Activated CD4-positive, CD25-positive, alpha-beta regulatory T cell treated with anti-CD3 and anti-CD28 coated beads, Interleukin-2, amount 50 U/mL, for 24 hours (primary cell): Measurements from ENCODE around the gene CORO6.

ENCODE experiments used
- ATAC-seq, 2 donors: fragments of 150-1000 bp; cut with Tn5 transposase; one replicate each; pipeline ENCODE4 v1.10.0; 2021; ENCODE audit warnings: mild to moderate bottlenecking in 1 of 2, moderate library complexity in 1 of 2

Gene CORO6

DNA sequence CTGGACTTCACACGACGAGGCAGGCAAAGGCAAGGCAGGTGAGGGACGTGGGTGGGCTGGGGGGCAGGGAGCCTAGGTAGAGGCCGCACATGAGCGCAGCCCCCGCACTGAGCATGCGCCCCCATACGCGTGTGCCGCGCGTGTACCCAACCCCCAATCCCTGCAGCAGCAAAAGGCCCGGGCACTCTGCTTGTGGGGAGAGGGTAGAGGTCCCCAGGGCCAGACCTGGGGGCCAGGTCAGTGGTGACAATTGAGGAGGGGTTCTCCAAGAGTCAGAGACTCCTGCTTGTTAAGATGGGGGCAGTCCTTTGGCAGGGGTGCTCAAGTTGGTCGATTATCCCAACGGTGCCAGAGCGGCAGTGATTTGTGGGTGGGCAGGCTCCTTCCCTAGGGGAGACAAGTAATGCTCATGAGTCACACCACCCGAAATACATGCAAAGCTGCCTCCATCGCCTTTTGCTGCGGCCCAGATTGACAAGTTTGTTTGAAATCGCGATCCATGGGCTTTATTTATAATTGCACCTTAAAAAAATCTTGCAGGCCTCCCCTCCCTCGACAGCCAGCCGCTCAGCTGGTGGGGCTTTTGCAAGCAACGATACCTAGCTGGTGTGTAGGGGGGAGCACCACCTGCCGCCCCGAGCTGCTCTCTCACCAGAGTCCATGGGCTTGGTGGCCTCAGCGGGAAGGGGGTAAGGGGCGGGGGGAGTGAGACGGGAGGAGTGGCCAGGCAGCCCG is 32.1 kb downstream of the CORO6 start:
- ATAC-seq: no peak

DNA sequence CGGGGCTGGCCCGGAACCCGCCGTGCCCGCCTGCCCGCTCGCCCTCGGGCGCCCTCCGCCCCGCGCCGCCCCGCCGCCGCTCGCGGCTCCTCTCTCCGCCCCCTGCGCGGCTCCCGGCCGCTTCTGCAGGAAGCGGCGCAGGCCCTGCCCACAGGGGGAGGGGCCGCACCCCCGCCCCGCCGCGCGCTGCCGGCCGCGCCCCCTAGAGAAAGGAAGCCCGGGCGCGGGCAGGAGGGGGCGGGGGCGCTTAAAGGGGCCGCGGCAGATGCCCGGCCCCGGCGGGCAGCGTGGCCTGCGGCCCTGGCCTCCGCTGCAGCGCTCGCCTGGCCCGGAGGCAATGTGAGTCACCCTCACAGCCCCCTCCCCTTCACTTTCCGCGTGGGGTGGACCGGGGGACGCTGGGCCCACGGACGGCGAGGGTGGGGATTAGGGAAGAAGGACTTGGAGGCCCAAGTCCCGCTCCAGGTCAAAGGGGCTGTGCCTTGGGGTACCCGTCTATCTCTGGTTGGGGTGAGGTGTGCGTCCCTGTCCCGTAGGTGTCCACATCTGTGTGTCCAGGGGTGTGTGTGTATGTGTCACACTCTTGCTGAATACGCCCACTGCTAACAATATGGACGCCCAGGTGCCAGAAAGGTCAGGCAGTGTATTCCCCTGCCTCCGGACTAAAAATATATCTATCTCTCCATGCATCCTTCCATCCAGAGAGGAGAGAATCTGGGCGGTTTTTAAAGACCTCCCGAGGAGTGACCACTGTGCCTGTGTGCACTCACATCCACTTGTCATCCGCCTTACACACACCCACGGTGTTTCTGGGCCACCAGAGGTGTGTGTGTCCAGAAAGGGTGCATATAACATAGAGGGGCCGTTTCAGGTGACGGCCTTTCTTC is 32.9 kb downstream of the CORO6 start, which contains the start of gene GIT1:
TSS of gene GIT1 (minus strand) at position 125 of the 887 bp plus-strand sequence. CDS start 270 bp downstream, outside the sequence.
- ATAC-seq: peak; percentile 75 to 78

DNA sequence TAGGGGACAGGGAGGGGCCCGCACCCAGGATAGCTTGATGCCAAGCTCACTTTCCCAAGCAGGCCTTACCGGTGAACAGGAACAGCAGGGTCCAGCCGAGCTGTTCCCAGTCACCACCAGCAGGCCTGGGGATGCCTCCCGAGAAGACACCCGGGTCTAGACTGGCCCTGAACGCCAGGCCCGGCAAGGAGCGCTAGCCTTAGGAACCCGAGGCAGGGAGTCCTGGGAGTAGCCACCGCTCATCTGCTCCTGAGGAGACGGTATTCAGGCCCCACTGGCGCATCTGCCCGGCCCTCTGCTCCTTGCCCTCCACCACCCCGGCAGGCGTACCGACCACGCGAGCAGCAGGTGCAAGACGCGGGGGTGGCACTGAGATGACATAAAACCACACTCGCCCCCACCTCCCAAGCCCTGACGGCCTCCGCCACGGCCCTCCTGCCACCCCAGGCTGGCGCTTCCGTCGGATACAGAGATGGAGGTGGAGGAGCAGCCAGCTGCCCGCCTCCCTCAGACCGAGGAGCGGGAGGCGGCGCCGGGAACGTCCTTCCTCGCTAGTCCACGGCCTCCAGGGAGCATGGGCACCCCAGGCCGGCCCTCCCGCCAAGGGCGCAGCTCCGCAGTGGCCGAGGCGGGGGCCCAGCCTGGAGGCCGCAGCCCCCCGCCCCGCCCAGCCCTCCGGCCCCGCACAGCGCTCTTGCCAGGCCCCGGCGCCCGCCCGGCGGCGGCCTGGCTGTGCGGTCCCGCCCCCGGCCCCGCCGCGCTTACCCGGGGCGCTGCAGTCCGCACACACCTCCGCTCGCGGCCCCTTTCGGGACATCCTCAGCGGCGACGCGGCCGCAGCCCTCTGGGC is 33.9 kb downstream of the CORO6 start:
- peak; percentile 15 to 21 for ATAC-seq

DNA sequence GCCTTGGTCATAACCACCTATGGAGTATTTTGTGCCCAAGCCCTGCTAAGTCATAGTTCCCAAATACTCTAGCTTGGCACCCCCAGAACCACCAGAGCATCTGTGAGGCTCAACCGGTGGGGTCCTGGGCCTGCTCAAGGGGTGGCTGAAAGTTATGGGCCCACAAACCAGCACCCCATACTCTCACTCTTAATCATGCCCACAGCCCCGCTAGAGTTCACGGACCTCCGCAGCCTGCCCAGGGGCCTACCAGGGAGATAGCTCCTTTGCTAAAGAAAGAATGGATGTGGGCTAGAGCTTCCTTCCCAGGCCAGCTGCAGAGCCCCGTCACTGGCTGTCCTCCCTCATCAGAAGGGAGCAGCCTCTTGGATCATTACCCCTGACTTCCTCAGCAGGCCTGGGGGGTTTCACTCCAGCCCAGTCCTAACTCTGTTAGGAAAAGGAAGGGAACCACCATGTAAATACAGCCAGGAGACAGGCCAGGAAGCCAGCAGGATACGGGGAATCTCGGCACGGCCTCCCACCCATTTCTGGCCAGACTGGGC is 34.6 kb downstream of the CORO6 start:
- no peak for ATAC-seq

DNA sequence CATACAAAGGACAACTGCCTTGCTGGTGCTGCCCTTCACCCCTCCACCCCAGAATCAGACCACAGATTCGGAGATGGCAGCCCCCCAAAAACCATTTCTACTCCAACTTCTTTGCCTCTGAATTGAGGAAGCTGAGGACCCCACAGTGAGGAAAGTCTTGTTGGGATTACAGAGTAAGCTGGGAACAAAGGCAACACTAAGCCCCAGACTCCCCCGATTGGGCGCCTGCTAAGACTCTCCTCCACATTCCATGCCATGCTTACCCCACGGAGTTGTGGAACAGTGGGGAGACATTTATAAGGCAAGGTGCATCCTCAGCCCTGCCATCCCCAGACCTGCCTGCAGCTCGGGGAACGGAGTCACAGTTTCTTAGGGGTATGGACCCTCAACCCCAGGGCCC is 35.1 kb downstream of the CORO6 start:
- no peak for ATAC-seq

DNA sequence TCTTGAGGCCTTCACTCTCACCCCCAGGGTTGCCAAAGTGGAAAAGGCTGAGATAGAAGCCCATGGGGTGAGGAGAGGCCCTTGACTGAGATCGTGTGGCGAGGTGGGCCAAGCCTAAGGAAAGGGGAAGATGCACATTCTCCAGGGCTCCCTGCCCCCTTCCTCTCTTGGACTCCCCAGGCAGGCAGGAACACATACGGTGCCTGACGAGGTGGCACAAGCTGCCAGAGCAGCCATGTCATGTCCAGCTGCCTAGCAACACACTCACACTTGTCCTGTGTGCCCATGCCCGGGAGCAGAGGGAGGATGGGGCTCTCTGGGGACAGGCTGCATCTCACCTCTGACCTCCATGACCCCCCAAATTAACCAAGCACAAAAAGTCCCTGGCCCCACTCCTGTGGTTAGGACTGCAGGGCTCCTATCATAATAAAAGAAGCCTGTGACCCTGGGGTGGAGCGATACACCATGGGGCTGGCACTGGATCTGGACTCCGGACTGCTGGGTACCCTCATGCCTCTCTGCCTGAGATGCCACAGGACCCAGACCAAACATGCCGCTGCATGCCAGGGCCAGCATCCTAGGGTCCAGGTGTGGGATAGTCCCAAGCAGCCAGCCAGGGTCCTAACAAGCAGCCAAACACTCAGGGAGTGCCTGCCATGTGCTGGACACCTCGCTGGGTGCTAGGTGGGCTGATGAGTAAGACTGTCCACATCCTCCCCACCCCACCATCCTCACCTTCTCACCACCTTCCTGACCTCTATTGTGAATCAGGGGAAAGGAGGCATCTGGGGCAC is 35.8 kb downstream of the CORO6 start:
- no peak for ATAC-seq

DNA sequence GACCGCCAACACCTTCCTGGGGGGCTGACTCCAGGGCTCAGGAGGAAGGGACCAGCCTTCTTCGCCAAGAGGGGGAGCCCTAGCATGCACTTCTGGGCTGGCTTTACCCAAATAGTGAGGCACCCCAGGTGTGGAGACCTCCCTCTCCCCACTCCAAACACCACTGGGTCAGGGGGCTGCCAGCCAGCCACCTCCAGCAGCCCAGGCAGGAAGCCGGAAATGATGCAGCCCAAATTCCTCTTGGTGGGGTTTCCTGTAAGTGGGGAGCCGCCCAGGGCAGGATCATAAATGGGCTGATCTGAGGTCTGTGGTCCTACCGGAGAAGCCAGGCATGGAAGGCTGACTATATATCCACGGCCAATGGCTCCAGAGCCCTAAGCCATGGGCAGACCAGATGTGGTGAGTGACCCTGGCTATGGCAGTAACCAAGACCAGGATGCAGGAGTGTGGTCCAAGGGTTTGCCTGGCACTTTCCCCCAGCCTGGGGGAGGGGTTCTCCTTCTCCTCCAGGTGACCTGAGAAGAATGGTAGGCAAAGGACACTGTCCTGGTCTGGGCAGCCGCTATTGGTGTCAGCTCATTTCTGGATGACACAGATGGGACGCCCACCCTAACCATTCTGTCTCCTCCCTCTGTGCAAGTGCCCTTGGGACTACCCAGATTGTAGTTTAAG is 37.5 kb downstream of the CORO6 start:
- no peak for ATAC-seq

DNA sequence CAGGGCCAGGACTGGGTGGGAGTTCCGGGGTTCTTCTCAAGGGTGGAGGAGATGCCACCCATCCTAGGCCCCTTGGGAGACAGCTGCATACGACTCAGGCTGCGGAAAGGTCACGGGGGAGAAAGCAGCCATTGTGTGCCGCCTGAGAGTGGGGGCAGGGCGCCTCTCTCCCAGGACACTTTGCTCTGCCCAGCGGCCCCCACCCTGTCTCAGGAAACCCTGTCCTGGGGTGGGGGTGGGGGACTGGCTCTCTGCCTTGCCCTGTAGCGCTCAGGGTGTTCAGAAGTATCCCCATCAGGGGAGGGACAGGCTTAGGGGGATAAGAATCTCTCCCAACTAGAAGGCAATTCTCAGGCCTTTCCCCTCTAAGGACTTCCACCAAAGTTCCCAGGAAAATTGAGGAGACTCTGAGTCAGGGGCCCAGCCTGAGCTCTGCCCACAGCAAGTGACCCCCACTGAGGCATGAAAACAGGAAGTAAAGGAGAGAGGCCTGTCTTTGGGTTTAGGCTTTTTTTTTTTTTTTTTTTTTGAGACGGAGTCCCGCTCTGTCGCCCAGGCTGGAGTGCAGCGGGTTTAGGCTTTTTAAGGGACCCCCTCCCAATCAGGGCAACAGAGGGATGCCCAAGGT is 38.1 kb downstream of the CORO6 start:
- no peak for ATAC-seq

DNA sequence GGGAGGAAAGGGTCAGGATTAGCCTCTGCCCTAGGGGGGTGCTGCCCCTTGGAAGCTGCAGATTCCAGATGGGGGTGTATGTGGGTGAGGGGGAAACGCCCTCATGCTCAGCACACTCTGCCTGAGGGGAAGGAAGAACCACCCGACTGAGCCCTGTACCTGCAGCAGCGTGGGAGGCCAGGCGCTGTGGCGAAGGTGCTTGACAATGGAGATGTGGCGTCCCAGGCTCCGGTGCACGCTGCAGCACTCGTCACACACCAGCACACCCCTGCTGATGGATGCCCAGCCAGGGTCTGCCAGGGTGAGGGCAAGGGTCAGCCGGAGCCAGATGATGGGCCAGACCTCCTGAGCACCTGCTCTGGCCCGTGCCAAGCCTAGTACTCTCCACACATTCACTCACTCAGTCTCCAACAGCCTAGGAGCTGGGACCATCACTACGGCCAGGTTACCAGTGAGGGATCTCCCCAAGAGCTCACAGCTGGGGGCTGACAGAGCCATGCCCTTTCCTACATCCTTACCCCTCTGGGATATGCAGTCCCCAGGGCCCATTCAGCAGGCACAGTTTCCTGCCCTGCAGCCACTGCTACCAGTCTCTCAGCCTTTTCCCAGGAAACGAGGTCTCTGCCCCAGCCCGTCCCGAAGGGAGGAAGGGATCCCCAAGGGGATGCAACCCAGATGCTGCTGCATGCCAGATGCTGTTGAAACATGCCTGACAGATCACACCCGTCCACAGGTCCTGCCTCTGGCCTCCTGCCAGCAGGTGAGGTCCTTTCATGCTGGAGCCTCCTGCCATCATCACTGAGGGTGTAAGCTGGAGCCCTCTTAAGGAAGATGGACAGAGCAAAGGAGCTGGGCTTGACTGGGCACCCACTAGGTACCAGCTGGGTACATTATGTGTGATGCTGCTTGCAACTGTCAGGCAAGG is 39.1 kb downstream of the CORO6 start:
- no peak for ATAC-seq

DNA sequence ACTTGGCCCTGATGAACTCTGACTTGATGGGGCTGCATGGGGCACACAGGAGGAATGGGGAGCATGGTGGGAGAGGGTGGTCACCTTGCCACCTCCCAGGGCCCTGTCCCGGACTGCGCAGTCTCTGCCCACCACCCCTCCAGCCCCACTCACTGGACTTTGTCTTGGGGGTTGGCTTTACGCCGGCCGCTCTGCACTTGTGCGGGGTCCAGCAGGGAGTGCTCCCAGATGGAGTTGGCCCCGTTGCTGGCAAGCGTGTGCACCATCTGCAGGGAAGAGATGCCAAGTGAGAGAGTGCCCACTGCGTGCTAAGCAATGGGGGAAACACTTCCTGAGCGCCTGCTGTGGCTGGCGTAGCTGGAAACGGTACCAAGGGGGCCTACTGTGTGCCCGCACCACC is 39.9 kb downstream of the CORO6 start:
- no peak for ATAC-seq

DNA sequence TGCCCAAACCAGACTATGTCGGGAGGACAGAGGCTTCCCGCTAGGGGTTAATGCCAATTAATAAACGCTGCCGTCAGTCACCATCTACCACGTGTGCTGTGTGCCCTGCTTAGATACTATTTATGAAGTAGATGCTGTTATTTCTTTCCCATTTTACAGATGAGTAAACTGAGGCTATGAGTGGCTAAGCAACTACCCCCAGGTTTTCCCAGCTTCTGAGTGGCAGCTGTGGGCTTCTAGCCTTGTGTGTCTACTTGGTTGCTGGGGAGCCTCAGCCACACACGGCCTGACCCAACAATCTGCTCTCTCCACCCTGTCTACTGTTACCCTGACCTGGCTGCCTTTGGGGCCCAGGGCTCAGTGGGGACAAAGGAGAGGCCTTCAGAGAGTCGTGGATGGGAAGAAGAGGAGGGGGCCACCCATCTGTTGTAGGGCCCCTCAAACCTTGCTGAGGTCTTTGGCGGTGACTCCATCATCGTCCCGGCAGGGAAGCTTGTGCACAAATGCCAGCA is 40.4 kb downstream of the CORO6 start:
- no peak for ATAC-seq

DNA sequence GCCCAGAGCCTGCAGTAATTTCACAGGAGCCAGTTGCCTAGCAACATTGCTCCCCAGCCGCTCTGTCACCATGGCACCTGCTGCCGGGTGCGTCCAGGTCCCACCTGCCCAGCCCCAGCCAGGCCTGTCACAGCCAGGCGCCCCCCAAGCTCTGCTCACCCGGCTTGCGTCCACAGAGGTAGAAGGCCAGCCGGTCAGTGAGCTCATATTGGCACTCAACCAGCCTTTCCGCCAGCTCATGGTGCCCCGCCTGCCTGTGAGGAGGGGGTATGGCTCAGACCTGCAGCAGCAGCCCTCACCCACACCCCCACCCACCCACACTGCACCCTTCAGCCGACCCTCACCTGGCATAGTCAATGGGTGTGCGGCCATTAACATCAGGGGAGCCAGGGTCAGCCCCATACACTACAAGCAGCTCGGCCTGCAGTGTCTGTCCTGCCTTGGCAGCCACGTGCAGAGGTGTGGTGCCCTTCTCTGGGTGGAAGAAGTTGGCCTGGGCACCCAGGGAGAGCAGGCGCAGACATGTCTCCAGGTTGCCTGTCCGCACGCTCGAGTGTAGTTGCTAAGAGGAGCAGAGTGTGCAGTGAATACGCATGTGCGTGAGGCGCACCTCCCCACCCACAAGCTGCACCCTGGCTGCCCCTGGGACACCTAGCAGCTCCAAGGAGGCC is 41.0 kb downstream of the CORO6 start:
- ATAC-seq: no peak

DNA sequence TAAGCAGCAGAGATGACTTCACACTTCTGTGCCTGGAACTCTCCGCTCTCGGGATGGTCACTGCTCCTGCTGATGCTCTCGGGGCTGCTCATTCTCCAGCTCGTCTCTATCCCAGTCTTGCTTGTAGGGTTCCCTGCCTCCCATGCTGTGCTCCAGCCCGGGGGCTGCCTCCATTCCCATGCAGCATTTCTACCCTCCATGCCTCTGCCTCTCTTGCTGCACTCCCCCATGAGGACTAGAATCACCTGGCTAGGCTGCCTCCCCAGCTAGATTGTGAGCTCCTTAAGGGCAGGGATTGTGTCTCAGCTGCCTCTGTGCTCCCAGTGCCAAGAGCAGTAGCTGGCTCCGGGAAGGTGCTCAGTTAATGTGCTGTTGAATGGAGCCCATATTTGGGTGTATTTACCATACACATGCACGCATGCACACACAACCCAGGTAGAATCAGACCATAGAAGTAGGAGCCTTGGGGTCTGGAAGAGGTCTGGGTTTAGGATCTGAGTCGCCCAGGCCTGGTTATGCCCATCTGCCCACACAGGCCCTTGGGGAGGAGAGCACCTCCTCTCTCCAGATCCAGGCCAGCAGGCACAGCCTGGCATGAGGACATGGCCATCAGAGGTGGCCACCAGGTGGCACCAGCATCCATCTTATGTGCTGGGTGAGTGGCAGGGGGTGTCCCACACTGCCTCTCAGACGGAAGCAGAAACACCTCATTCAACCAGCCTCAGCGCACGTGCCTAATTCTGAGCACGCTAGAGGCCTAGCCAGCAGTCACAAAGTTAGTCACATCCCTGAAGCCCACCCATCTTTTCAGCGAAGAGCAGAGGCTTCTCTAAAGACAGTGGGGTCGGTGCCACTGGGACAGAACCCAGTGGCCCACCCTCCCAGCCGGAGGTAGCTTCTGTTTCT is 42.6 kb downstream of the CORO6 start:
- peak; percentile 96 to 98 for ATAC-seq

DNA sequence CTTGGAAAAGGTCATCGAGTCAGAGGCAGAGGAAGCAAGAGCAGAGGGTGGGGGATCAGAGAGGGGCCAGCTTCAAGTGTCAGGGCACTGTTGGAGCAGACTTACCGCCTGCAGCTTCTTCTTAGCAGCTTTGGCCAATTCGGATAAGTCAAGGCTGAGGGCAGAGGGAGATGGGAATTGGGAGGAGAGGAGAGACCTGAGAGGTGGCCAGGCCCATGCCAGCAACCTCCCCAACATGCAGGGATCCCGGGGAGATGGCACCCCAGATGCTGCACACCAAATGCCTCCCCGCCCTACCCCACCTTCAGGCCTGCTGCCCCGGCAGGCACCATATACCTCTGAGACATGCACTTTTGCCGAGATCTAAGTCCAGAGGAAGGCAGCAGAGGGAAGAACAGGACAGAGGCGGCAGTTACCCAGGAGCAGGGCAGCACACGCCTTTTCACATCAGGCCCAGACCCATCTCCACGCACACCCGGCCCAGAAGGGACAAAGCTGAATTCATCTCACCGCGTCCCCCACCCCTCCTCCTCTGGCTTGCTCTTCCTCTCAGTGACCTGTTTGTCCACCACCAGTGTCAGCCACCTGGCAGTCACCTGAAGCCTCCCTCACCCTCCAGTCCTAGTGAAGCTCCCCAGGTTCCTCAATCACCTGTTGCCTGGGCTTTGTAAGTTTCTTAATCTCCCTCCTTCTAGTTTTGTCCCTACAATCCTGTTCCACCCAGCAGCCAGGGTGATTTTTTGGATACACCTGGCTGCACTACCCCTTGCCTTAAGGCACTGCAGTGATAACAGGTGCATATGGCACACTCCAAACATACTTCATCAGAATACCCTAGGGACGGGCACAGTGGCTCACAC is 43.9 kb downstream of the CORO6 start:
- ATAC-seq: no peak

DNA sequence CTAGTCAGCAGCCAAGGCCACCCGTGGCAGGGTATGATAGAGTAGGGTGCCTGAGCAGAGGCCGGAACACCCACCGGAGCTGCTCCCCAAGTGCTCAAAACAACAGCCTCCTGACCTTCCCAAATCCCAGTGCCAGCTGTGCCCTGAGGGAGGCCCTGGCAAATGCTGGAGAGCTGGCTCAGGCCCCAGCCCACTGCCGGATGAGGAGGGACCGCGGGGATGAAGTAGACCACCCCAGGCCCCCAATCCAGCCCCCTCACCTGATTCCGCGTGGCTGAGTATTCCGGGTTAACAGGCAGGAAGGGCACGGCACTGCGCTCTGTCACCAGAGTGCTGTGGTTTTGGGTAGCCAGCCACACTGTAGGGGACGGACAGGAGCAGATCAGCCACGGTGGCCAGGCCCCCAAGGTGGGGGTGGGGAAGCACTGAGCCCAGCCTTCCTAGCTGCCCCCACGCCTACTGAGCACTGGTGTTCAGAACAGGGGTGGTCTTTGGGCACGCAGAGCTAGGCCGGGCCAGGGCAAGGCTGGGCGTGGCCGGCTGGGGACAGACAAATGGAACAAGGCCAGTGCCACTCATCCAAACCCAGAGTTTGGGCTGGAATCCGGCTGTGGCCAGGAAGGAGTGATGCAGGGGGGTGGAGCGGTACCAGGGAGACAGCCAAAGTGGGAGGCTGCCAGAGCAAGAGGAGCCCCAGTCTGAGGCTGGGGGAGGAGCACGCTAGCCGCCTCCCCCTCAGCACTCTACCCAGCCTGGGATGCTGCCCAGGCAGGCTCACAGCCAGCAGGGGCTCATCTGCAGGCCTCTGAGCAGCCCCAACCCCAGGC is 45.1 kb downstream of the CORO6 start:
- ATAC-seq: no peak

DNA sequence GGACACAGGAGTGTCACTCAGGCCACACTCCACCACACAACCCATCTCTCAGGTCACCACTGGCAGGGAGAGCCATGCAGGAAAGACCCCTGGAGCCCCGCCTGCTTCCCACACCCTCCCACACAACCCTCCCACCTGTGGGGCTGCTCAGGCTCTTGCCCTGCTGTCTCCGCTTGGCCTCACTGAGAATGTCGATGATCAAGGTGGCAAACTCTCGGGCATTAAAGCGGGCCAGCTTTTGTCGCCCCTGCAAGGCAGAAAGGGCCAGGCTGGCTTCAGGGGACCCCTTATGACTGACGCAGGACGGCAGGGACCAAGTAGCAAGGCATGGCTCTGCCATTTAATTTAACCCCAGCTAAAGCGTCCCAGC is 45.7 kb downstream of the CORO6 start:
- no peak for ATAC-seq
